Adrenal gland (tissue), 5 donors: ENCODE data around the gene HERPUD2.

ENCODE experiments used
- POLR2A ChIP-seq, 2 donors: fragments of 450-650 bp; IDR thresholded peaks; one replicate each; pipeline ENCODE4 v1.6.1; 2017; ENCODE audit warnings: antibody characterized with exemption in 2 of 2, mild to moderate bottlenecking in 2 of 2, moderate library complexity in 1 of 2
- TF ChIP-seq, protein P1 (sequence below), 6 experiments: fragments of 450-650 bp in 4 of 6; fragments of 200-600 bp in 2 of 6; sonication (generic) in 1 of 6; IDR thresholded peaks; 1 replicate in 5 of 6; 2 replicates in 1 of 6; pipeline versions ENCODE4 v1.5.1 to v1.8.0; 2016 to 2021; ENCODE audit warnings: antibody characterized with exemption in 6 of 6, mild to moderate bottlenecking in 2 of 6, moderate library complexity in 1 of 6
- donor health status: DM: no; HTN: no; CAD: no.

DNA sequence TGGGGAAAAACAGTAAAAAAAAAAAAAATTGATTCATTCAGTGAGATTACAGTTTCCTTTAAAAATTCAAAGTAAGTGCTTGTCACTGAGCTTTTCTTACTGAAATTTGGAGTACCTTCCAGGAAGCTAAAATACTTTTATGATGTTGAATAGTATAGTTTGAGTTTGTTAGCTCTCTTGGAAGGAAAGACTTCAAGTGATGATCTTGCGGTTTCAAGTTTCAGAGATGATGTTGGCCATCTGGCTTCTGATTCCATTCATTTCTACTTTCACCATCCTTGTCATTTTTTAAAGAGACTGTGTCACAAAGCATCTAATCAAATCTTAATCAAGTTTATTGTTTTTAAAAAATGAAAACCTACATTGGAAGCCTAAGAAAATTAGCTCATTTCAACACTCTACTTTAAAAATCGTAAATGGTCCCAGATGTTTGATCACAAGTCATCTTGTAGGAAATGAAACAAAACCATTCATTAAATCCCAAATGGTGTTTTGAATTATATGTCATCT is 4.9 kb upstream of the HERPUD2 start:
- TF ChIP-seq, protein P1, sequence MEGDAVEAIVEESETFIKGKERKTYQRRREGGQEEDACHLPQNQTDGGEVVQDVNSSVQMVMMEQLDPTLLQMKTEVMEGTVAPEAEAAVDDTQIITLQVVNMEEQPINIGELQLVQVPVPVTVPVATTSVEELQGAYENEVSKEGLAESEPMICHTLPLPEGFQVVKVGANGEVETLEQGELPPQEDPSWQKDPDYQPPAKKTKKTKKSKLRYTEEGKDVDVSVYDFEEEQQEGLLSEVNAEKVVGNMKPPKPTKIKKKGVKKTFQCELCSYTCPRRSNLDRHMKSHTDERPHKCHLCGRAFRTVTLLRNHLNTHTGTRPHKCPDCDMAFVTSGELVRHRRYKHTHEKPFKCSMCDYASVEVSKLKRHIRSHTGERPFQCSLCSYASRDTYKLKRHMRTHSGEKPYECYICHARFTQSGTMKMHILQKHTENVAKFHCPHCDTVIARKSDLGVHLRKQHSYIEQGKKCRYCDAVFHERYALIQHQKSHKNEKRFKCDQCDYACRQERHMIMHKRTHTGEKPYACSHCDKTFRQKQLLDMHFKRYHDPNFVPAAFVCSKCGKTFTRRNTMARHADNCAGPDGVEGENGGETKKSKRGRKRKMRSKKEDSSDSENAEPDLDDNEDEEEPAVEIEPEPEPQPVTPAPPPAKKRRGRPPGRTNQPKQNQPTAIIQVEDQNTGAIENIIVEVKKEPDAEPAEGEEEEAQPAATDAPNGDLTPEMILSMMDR (IDR thresholded peaks at IDR 0.05), result no peak
- no peak for TF ChIP-seq POLR2A (IDR thresholded peaks at IDR 0.05)
